ENCODE data around the gene LMNTD2. TPM values are rescaled to one million over a fixed set of nuclear protein-coding genes. Genes with fewer than 3 reads are reported as not detected.

Gene LMNTD2
- total RNA-seq, 1 donor from 2014 or later = 19.3 TPM

DNA sequence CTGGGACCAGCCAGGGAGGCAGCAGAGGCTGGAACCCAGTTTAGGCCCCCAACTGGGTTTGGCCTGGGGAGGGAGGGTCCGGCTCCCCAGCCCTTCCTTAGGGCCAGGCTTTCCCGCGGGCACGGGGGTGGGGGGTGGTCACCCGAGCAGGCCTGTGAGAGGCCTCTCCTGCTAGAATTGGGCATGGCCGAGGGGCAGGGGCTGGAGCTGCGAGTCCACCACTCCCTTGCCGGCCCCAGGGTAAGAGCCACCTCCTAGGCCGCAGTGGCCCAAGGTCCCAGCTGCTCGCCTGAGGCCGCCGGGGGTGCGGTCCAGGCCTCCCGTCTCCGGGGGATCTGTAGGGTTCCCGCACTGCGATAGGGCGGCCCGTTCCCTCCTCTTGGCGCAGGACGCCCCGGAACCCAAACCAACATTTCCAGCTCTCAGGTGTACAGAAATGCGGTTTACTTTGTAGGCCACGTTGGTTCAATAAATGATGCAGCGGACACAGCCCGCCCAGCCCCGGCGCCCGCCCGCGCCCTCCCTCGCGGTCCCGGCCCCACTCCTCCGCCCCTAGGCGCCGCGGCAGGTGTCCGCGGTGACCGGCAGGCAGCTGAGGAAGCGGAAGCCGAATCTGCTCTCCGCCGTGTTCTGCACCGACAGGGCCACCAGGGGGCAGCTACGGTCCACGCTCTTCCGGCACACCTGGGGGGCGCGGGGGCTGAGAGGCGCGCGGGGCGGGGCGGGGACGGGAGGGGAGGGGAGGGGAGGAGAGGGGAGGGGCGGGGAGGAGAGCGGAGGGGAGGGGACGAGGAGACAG, 5.9 kb downstream of the LMNTD2 start:
- TF ChIP-seq, protein P1, sequence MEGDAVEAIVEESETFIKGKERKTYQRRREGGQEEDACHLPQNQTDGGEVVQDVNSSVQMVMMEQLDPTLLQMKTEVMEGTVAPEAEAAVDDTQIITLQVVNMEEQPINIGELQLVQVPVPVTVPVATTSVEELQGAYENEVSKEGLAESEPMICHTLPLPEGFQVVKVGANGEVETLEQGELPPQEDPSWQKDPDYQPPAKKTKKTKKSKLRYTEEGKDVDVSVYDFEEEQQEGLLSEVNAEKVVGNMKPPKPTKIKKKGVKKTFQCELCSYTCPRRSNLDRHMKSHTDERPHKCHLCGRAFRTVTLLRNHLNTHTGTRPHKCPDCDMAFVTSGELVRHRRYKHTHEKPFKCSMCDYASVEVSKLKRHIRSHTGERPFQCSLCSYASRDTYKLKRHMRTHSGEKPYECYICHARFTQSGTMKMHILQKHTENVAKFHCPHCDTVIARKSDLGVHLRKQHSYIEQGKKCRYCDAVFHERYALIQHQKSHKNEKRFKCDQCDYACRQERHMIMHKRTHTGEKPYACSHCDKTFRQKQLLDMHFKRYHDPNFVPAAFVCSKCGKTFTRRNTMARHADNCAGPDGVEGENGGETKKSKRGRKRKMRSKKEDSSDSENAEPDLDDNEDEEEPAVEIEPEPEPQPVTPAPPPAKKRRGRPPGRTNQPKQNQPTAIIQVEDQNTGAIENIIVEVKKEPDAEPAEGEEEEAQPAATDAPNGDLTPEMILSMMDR (IDR thresholded peaks at IDR 0.05; ENCODE audit: unreplicated experiment) = peak; percentile 61
- Mint-ChIP-seq H3K4me3 (ENCODE audit: low read depth) (no peak overlapping the region), H3K9me3 (ENCODE audit: low read depth) (no peaks in the 10 kb centered on the region), H3K27me3 (peaks cover 14% of the 10 kb centered on the region), H3K4me1 (ENCODE audit: low read depth) (peaks cover 2% of the 10 kb centered on the region), H3K27ac (no peak overlapping the region), H3K36me3 (ENCODE audit: insufficient read depth) (no peaks in the 10 kb centered on the region)
- peak; percentile 70 for DNase-seq (ENCODE audit: low spot score, unreplicated experiment)

- Mint-ChIP-seq H3K9me3 (ENCODE audit: low read depth) (no peaks in the 10 kb centered on the region), H3K4me3 (ENCODE audit: low read depth) (no peak overlapping the region), H3K27me3 (peaks cover 14% of the 10 kb centered on the region), H3K36me3 (ENCODE audit: insufficient read depth) (no peaks in the 10 kb centered on the region), H3K27ac (no peak overlapping the region), H3K4me1 (ENCODE audit: low read depth) (no peaks in the 10 kb centered on the region)
- DNase-seq (ENCODE audit: low spot score, unreplicated experiment) = no peak
- TF ChIP-seq, protein P1 (IDR thresholded peaks at IDR 0.05; ENCODE audit: unreplicated experiment) = no peak
Measured at GRCh38 chr11:553988-554340, 6.6 kb downstream of the LMNTD2 start.

DNA sequence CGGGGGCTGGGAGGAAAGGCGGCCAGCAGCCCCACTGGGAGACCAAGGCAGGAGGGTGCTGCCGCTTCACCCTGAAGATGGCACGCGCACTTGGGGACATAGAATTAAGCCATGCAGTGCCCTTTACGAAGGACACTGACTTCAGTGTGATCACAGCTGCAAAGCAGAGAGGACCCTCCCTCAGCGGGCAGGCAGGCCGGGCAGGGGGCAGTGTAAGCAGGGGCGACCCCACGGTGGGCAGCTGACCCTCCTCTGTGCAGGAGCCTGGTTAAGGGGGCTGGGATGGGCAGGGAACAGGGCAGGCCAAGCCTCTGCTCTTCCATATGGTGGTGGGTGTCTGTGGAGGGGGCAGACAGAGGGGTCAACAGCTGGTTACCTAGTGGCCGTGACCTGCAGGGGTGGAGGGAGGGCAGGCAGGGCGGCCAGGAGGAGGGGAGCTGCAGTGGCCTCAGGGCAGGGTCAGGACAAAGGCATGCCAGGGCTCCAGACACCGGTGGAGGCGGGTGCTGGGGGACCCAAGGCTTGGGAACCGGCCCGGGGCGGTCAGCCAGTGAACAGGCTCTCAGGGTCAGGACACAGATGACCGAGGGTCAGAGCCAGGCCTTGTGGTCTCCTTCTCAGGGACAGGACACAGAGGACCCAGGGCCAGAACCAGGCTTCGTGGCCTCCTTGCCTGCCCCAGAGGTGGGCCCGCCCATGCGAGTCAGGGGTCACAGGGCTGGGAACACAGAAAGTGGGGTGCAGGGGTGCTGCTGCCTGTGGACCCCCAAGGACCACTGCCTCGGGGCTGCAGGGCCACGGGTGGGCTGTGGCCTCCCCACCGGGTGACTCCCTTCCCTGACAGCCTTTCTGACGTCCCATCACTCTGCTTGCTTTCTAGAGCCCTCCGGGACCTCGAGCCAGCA, 7.2 kb downstream of the LMNTD2 start:
- H3K9me3 Mint-ChIP-seq (ENCODE audit: low read depth) = no peaks in the 10 kb centered on the region
- no peaks in the 10 kb centered on the region for H3K4me1 Mint-ChIP-seq (ENCODE audit: low read depth)
- H3K27ac Mint-ChIP-seq = no peak overlapping the region
- H3K4me3 Mint-ChIP-seq (ENCODE audit: low read depth) = no peak overlapping the region
- DNase-seq (ENCODE audit: low spot score, unreplicated experiment) = no peak
- TF ChIP-seq, protein P1 (IDR thresholded peaks at IDR 0.05; ENCODE audit: unreplicated experiment) = no peak
- no peaks in the 10 kb centered on the region for H3K36me3 Mint-ChIP-seq (ENCODE audit: insufficient read depth)
- H3K27me3 Mint-ChIP-seq = peaks cover 14% of the 10 kb centered on the region

GRCh38 chr11:551596-551995, 8.9 kb downstream of the LMNTD2 start:
- Mint-ChIP-seq H3K27ac (no peak overlapping the region), H3K36me3 (ENCODE audit: insufficient read depth) (no peaks in the 10 kb centered on the region), H3K4me1 (ENCODE audit: low read depth) (no peaks in the 10 kb centered on the region), H3K9me3 (ENCODE audit: low read depth) (no peaks in the 10 kb centered on the region), H3K27me3 (peaks cover 7% of the 10 kb centered on the region), H3K4me3 (ENCODE audit: low read depth) (no peak overlapping the region)
- TF ChIP-seq, protein P1 (IDR thresholded peaks at IDR 0.05; ENCODE audit: unreplicated experiment) = no peak
- no peak for DNase-seq (ENCODE audit: low spot score, unreplicated experiment)

- Mint-ChIP-seq H3K27ac (no peak overlapping the region), H3K36me3 (ENCODE audit: insufficient read depth) (no peaks in the 10 kb centered on the region), H3K4me3 (ENCODE audit: low read depth) (no peak overlapping the region), H3K27me3 (peaks cover 3% of the 10 kb centered on the region), H3K4me1 (ENCODE audit: low read depth) (no peaks in the 10 kb centered on the region), H3K9me3 (ENCODE audit: low read depth) (no peaks in the 10 kb centered on the region)
- TF ChIP-seq, protein P1 (IDR thresholded peaks at IDR 0.05; ENCODE audit: unreplicated experiment) = no peak
- DNase-seq (ENCODE audit: low spot score, unreplicated experiment) = no peak
Measured at GRCh38 chr11:551131-551530, 9.4 kb downstream of the LMNTD2 start.

Data from progenitor cell of endocrine pancreas (in vitro differentiated cells).